Measurements from ENCODE around the gene SUGT1.
"Not testable (repeated sequence)": the region's sequence is repeated elsewhere in the genome, so short reads cannot be mapped to it uniquely, and the experiment has no call there.

The SUGT1 gene

DNA sequence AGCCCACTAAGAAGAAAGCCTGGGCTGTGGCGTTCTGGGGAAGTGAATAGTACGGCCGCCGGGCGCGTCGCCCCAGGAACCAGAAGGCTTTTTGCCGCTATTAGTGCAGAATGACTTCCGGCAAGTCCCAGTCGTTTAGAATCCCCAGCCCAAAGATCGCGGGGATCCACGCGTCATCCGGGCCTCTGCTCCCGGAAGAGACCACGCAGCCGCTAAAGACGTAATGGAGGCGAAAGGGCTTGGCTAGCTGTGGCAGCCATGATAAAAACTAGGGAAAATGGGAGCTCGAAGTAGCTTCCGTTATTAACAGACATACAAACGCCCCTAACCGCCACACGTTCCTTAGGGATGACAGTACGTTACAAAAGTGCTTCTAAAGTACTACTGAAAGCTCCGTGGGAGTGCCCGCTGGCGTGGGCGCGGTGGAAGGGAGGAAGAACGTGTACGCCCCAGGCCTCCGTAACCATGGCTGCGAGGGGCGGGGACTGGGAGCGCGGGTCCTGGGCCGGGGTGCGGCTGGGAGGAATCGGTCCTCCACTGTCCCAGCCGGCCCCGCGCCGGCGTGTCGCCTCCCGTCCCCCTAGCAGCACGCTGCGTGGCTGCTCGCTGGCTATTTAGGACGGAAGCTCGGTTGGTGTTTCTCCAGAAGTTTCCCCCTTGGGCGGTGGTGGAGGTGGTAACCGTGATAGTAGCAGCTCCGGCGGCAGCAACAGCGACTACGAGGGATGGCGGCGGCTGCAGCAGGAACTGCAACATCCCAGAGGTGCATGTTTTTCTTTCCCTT is at the start of gene SUGT1:
Gene SUGT1 (plus strand): TSS at position 641 of the 784 bp plus-strand sequence. CDS start 85 bp downstream, at position 726.
- H3K4me3 Mint-ChIP-seq = no peak within 1 kb of the TSS
- H3K9me3 Mint-ChIP-seq = no peaks in the 10 kb centered on the region
- H3K27ac Mint-ChIP-seq = no peak within 1 kb of the TSS
- peaks cover 11% of the 10 kb centered on the region for H3K4me1 Mint-ChIP-seq
- ATAC-seq (peak; percentile 98), DNase-seq (peak; percentile 96)
- H3K36me3 Mint-ChIP-seq (ENCODE audit: low read depth) = peaks cover 14% of the 10 kb centered on the region
- H3K27me3 Mint-ChIP-seq = no peaks in the 10 kb centered on the region

DNA sequence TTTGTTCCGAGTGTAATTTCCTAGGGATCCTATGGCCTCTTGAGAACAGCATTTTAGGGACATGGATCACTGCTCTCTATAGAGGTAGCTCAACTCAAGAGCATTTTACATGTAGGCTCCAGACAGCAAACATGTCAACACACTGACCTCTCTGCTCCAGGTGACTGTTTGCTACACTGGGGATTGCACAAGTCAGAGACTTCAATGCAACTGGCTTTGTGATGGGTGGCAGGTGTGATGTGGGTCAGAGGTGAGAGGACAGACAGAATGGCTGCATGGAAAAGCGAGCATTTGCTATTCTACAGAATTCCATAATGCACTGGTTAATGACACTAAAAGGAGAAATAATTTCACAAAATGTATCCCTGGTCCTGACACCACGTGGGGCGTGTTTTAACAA is 49.3 kb upstream of the SUGT1 start:
- not testable (repeated sequence) for DNase-seq

DNA sequence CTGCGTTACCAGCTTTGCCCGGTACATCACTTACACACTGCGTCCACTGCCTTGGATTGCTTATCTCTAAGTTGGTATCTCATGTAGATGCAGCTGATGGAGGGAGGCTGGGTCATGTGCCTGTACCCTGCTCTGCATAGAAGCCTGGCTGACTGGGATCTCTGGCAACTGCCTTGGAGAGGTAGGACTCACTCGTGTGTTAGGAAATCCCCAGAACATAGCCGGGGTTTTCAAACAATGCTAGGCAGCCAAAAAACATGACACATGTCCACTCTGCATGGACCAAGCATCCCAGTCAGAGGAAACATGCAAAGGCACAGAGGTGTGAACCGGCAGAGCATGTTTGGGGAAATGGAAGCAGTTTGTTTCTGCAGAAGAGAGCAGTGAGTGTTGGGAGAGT is 46.5 kb upstream of the SUGT1 start:
- H3K9me3 Mint-ChIP-seq; ATAC-seq; DNase-seq; H3K27ac Mint-ChIP-seq; H3K4me1 Mint-ChIP-seq; H3K36me3 Mint-ChIP-seq (ENCODE audit: low read depth); H3K4me3 Mint-ChIP-seq; H3K27me3 Mint-ChIP-seq: not testable (repeated sequence)

More for the DNA sequence above, 49.3 kb upstream of the SUGT1 start:
- not testable (repeated sequence) for ATAC-seq; H3K9me3 Mint-ChIP-seq; H3K36me3 Mint-ChIP-seq (ENCODE audit: low read depth); H3K4me3 Mint-ChIP-seq; H3K27ac Mint-ChIP-seq
- H3K4me1 Mint-ChIP-seq = peaks cover 13% of the 10 kb centered on the region
- H3K27me3 Mint-ChIP-seq = peaks cover 24% of the 10 kb centered on the region

DNA sequence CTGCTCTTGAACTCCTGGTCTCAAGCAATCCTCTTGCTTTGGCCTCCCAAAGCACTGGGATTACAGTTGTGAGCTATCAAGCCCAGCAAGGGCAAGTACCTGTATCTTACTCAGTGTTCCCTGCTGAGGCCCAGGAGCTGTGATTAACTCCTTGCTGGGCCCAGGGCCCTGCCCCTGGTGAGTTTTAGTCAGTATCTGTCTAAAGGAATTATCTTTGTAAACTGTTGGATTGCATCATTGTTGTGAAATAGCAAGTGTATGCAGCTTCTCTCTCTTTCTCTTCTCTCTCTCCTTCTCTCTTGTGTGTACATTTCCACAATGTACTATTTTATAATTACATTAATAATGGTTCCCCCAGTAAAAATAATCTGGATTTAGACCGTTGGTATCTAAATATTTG is 45.8 kb upstream of the SUGT1 start:
- not testable (repeated sequence) for H3K9me3 Mint-ChIP-seq; H3K4me3 Mint-ChIP-seq; DNase-seq; H3K27ac Mint-ChIP-seq; H3K27me3 Mint-ChIP-seq; ATAC-seq; H3K4me1 Mint-ChIP-seq; H3K36me3 Mint-ChIP-seq (ENCODE audit: low read depth)

DNA sequence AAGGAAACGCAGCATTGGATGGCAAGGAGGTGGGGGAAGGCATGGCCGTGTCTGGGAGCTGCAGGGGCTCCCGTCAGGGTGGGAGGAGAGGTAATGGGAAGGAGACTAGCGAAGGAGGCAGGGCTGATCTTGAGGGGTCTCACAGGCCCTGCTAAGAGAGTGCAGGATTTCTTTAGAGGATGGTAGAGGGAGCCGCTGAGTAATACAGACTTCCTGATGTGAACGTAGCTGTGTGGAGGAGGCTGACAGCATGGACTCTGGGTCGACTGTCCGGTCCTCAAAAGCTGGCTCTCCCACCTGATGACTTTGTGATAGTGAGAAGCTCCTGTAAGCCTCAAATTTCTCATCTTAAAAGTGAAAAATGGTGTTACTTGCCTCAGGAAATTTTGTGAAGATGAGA is 44.5 kb upstream of the SUGT1 start:
- not testable (repeated sequence) for H3K4me1 Mint-ChIP-seq; DNase-seq; H3K4me3 Mint-ChIP-seq; ATAC-seq; H3K27ac Mint-ChIP-seq; H3K36me3 Mint-ChIP-seq (ENCODE audit: low read depth); H3K27me3 Mint-ChIP-seq; H3K9me3 Mint-ChIP-seq

DNA sequence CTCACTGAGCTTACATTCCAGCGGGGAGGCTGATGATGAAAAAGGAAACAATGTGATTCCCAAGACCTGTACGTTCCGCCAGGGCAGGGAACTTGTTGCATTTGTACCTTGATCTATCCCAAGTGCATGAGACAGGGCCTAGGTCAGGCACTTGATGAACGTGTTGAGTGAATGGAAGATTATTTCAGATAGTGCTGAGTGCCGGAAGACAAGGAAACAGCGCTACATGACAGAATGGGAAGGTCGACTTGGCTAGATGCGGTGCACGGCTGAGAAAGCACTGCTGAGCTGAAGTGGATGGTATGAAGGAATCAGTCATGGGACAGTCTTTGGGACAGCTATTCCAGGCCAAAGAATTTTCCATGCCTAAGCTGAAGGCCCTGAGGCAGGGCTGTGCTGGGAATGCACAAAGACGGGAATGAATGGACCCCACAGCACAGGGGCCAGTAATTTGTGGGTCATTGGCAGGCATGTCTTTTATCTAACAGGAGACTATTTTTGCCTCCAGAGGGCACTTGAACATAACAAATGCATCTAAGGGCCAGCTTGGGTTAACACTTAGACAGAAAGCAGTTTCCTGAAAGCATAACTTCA is 43.5 kb upstream of the SUGT1 start:
- H3K36me3 Mint-ChIP-seq (ENCODE audit: low read depth); H3K4me3 Mint-ChIP-seq; H3K9me3 Mint-ChIP-seq; DNase-seq; H3K27me3 Mint-ChIP-seq; H3K4me1 Mint-ChIP-seq: not testable (repeated sequence)
- peak overlapping the region; percentile 4 for H3K27ac Mint-ChIP-seq
- ATAC-seq = peak; percentile 33

DNA sequence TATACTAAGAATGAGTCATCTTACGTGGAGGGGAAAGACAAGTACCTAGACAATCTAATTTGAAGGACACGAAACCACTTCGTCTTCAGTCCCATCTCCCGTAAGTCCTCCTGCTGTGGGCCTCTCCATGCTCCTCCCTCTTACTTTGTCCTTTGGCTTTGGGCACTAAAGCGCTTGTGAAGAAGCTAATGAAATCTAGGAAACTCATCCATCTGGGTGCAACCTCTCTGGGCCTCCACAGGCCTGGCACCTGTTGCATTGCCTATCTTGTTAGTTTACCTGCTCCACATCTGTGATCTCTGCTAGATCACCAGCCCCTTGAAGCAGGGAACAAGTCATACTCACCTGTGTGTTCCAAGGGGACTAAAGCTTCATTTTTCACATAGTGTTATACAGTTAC is 42.5 kb upstream of the SUGT1 start:
- H3K9me3 Mint-ChIP-seq; H3K4me3 Mint-ChIP-seq; H3K27me3 Mint-ChIP-seq; H3K27ac Mint-ChIP-seq; H3K36me3 Mint-ChIP-seq (ENCODE audit: low read depth); DNase-seq; ATAC-seq; H3K4me1 Mint-ChIP-seq: not testable (repeated sequence)

DNA sequence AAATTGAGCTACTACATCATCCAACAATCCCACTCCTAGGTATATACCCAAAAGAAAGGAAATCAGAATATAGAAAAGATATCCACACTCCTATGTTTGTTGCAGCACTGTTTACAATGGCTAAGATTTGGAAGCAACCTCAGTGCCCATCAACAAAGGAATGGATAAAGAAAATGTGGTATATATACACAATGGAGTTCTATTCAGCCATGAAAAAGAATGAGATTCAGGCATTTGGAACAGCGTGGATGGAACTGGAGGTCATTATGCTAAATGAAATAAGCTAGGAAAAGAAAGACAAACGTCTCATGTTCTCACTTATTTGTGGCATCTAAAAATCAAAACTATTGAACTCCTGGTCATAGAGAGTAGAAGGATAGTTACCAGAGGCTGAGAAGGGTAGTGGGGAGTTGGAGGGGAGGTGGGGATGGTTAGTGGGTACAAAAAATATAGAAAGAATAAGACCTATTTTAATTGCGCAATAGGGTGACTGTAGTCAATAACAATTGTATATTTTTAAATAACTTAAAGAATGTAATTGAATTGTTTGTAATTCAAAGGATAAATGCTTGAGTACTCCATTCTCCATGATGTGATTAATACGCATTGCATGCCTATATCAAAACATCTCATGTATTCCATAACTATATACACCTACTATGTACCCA is 37.4 kb upstream of the SUGT1 start:
- H3K27me3 Mint-ChIP-seq = no peaks in the 10 kb centered on the region
- no peak for DNase-seq
- H3K27ac Mint-ChIP-seq = no peak overlapping the region
- H3K4me3 Mint-ChIP-seq = no peak overlapping the region
- H3K4me1 Mint-ChIP-seq = peaks cover 21% of the 10 kb centered on the region
- no peaks in the 10 kb centered on the region for H3K36me3 Mint-ChIP-seq (ENCODE audit: low read depth)
- no peaks in the 10 kb centered on the region for H3K9me3 Mint-ChIP-seq
- ATAC-seq = no peak

DNA sequence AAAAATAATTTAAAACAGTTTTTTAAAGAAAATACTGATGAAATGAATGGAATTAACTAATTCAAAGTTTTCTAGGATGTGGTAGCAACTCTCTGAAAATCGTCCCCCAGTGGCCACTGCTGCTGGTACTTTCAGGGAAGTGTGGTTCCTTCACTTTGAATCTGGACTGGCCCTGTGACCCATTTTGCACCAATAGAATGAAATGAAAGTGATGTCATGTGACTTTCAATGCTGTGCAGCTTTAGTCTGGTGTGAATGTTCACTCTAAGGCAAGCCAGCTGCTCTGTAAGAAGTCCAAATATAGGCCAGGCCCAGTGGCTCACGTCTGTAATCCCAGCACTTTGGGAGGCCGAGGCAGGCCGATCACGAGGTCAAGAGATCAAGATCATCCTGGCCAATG is 36.8 kb upstream of the SUGT1 start:
- DNase-seq (peak; percentile 9), ATAC-seq (no peak)
- H3K9me3 Mint-ChIP-seq = no peaks in the 10 kb centered on the region
- H3K27ac Mint-ChIP-seq = peak overlapping the region; percentile 62
- no peaks in the 10 kb centered on the region for H3K27me3 Mint-ChIP-seq
- peaks cover 21% of the 10 kb centered on the region for H3K4me1 Mint-ChIP-seq
- no peaks in the 10 kb centered on the region for H3K36me3 Mint-ChIP-seq (ENCODE audit: low read depth)
- peak overlapping the region; percentile 98 for H3K4me3 Mint-ChIP-seq

DNA sequence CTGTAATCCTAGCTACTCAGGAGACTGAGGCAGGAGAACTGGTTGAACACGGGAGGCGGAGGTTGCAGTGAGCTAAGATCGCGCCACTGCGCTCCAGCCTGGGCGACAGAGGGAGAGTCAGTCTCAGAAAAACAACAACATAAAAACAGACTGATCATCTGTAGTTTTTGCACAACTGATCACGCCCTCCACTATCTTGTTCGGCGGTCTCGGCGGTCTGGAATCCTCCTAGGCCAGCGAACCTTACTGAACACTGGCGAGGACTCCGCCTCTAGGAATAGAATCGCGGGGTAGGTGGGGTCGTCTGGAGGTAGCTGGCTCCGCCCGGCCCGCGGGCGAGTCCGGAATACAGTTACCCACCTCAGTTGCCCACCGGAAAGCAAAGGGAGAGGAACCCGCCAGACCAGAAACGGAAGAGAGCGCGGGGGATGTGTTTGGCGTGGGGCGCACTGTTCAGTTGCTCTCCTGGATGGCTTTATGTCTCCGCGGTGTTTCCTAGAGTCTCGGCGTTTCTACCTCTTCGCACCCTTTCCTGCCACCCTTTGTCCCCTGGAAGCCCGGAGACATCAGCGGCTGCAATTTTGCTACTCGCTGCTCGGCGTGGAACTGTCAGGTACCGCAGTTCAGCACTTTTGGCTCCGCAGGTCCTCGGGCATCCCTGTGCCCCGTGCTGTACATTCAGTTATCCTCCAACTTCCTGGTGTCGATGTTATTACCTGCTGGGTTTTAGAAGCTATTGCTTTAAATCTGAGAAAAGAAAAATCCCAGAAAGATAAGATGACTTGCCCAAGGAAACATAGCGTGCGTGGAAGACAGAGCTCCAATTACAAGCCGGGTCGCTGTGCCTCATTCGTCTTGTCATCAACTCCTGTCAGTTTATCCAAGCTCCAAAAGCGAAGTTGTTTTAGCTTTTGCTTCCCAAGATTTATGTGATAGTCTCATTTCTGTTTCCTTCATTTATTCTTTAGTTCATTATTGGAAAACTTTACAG is 35.3 kb upstream of the SUGT1 start:
- H3K27ac Mint-ChIP-seq = peak overlapping the region; percentile 86
- H3K27me3 Mint-ChIP-seq = no peaks in the 10 kb centered on the region
- peak overlapping the region; percentile 98 for H3K4me3 Mint-ChIP-seq
- DNase-seq (peak; percentile 88), ATAC-seq (peak; percentile 98)
- H3K36me3 Mint-ChIP-seq (ENCODE audit: low read depth) = no peaks in the 10 kb centered on the region
- peaks cover 28% of the 10 kb centered on the region for H3K4me1 Mint-ChIP-seq
- H3K9me3 Mint-ChIP-seq = no peaks in the 10 kb centered on the region

DNA sequence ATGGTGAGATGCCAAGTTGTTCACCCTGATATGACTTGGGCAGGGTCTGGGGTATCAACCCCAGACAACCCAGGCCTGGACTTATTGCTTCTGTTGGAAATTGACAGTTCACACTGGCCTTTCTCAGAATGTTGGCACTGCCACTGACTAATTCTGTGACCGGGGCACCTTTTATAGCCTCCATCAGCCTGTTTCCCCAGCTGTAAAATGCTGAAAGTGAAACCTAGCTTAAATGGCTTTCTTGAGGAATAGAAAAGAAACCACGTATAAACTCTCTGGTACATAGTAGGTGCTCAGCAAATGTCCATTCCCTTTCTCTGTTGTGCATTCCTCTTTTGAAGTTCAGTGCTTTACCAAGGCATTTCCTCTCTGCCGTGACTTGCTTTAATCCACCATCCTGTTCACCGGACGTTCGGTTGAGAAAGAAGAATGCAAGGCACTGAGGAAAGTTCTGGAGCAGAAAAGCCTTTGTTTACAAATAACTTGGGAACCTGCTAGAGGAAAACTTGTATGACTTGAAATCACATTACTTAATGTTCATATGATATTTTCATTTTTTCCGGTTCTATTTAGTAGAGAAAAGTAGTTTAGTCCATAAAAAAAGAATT is 21.4 kb upstream of the SUGT1 start:
- peaks cover 20% of the 10 kb centered on the region for H3K36me3 Mint-ChIP-seq (ENCODE audit: low read depth)
- H3K27ac Mint-ChIP-seq, ATAC-seq, H3K9me3 Mint-ChIP-seq, DNase-seq, H3K27me3 Mint-ChIP-seq, H3K4me1 Mint-ChIP-seq: not testable (repeated sequence)
- H3K4me3 Mint-ChIP-seq = peak overlapping the region; percentile 36

DNA sequence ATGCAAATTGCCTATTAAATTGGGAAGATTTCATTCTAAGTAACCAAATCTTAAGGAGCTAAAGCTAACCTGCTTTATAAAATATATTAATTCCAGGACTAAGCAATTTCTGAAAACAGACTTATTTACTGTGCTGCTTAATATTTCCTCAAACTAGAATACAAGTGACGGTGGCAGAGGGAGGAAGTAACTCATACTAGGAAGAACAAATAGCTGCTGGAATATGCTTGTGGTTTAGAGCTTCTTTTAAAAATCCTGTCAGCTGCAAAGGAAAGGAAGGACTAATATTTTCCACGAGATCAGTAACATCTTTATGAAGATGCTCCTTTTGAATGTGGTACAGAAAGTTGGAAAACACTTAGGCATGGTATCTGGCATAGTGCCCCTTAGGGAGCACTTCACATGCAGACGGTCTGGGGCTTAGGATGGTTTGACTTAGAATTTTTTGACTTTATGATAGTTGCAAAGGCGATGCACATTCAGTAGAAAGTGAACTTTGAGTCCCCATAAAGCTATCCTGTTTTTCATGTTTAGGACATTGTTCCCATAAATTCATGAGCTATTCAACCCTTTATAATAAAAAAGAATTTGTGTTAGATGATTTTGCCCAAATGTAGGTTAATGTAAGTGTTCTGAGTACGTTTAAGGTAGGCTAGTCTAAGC is 13.8 kb upstream of the SUGT1 start:
- Mint-ChIP-seq H3K9me3 (no peaks in the 10 kb centered on the region), H3K4me1 (peaks cover 2% of the 10 kb centered on the region), H3K27me3 (no peaks in the 10 kb centered on the region), H3K36me3 (ENCODE audit: low read depth) (peaks cover 47% of the 10 kb centered on the region), H3K27ac (peak overlapping the region; percentile 9), H3K4me3 (no peak overlapping the region)
- no peak for DNase-seq
- ATAC-seq = no peak

DNA sequence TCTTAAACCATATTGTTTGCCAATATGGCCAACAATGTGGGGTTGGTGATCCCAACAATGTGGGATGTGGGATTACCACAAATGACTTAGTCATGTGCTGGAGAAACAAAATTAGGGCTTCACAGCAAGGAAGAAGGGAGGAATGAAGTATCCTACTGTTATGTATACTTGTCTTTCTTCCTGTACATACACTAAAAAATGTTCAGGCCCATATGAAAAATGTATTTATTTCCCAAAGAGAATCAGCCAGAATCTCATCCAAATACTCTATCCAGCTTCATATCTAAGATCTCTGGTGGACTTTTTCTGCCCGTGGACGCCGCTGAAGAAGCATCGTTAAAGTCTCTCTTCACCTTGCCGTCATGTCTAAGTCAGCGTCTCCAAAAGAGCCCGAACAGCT is 10.5 kb upstream of the SUGT1 start, which contains the start of gene HNRNPA1L2:
Gene HNRNPA1L2 (plus strand): TSS at position 301 of the 400 bp plus-strand sequence. CDS start 62 bp downstream, at position 363.
- no peak within 1 kb of the TSS for H3K4me3 Mint-ChIP-seq
- H3K27ac Mint-ChIP-seq = no peak within 1 kb of the TSS
- peaks cover 2% of the 10 kb centered on the region for H3K4me1 Mint-ChIP-seq
- no peaks in the 10 kb centered on the region for H3K27me3 Mint-ChIP-seq
- no peaks in the 10 kb centered on the region for H3K9me3 Mint-ChIP-seq
- DNase-seq (no peak), ATAC-seq (no peak)
- peaks cover 43% of the 10 kb centered on the region for H3K36me3 Mint-ChIP-seq (ENCODE audit: low read depth)
